Trophoblast cell (in vitro differentiated cells and primary cell): ENCODE results near the gene CDK15.

Source experiments
- DNase-seq, 2 donors: peaks; one replicate each; pipeline ENCODE4 v3.0.0-alpha.2; 2016
- H2AFZ ChIP-seq: 2 replicates; pipeline ENCODE4 v1.6.1; 2013; ENCODE audit warnings: low read length, moderate library complexity, mild to moderate bottlenecking; ENCODE audit not compliant: insufficient read depth, poor library complexity
- H2AK5ac ChIP-seq: 2 replicates; pipeline ENCODE4 v1.6.1; 2013; ENCODE audit warnings: mild to moderate bottlenecking, low read length
- H2BK120ac ChIP-seq: 2 replicates; pipeline ENCODE4 v1.6.1; 2013; ENCODE audit warnings: low read length, mild to moderate bottlenecking, moderate library complexity; ENCODE audit not compliant: insufficient read depth, poor library complexity
- H2BK12ac ChIP-seq: 2 replicates; pipeline ENCODE4 v1.6.1; 2013; ENCODE audit warnings: mild to moderate bottlenecking, low read length, moderate library complexity
- H2BK5ac ChIP-seq: 2 replicates; pipeline ENCODE4 v1.6.1; 2013; ENCODE audit warnings: low read length, low read depth, moderate library complexity, mild to moderate bottlenecking; ENCODE audit not compliant: poor library complexity
- H3K14ac ChIP-seq: 2 replicates; pipeline ENCODE4 v1.6.1; 2013; ENCODE audit warnings: mild to moderate bottlenecking, low read length
- H3K18ac ChIP-seq: 2 replicates; pipeline ENCODE4 v1.6.1; 2013; ENCODE audit warnings: mild to moderate bottlenecking, low read length
- H3K23ac ChIP-seq: 2 replicates; pipeline ENCODE4 v1.6.1; 2013; ENCODE audit warnings: low read length
- H3K27ac ChIP-seq: 2 replicates; pipeline ENCODE4 v1.5.1; 2013; ENCODE audit warnings: low read depth, mild to moderate bottlenecking, inconsistent platforms, low read length, moderate library complexity
- H3K27me3 ChIP-seq: 2 replicates; pipeline ENCODE4 v1.6.1; 2013; ENCODE audit warnings: inconsistent platforms, mild to moderate bottlenecking, low read length, moderate library complexity; ENCODE audit not compliant: insufficient read depth
- H3K36me3 ChIP-seq, 2 experiments: 1 replicate in 1 of 2; 2 replicates in 1 of 2; pipeline ENCODE4 v1.6.1; 2013; ENCODE audit warnings: low read length in 2 of 2, mild to moderate bottlenecking in 2 of 2, moderate library complexity in 1 of 2; ENCODE audit not compliant: insufficient read depth in 2 of 2, control insufficient read depth in 1 of 2
- H3K4ac ChIP-seq: 2 replicates; pipeline ENCODE4 v1.6.1; 2013; ENCODE audit warnings: low read depth, mild to moderate bottlenecking, low read length, moderate library complexity
- H3K4me1 ChIP-seq, 2 experiments: 1 replicate in 1 of 2; 2 replicates in 1 of 2; pipeline ENCODE4 v1.6.1; 2013; ENCODE audit warnings: low read length in 2 of 2, mild to moderate bottlenecking in 2 of 2, moderate library complexity in 1 of 2; ENCODE audit not compliant: insufficient read depth in 2 of 2, control insufficient read depth in 1 of 2
- H3K4me2 ChIP-seq: 2 replicates; pipeline ENCODE4 v1.6.1; 2013; ENCODE audit warnings: inconsistent platforms, mild to moderate bottlenecking, low read length, moderate library complexity
- H3K4me3 ChIP-seq: 2 replicates; pipeline ENCODE4 v1.5.1; 2013; ENCODE audit warnings: mild to moderate bottlenecking, low read depth, low read length, inconsistent platforms
- H3K79me1 ChIP-seq: one replicate; pipeline ENCODE4 v1.6.1; 2013; ENCODE audit warnings: low read length
- H3K79me2 ChIP-seq: 2 replicates; pipeline ENCODE4 v1.6.1; 2013; ENCODE audit warnings: low read length, mild to moderate bottlenecking; ENCODE audit not compliant: control insufficient read depth, insufficient read depth, poor library complexity
- H3K9ac ChIP-seq: 2 replicates; pipeline ENCODE4 v1.6.1; 2013; ENCODE audit warnings: mild to moderate bottlenecking, low read length
- H3K9me3 ChIP-seq: 2 replicates; pipeline ENCODE4 v1.6.1; 2013; ENCODE audit warnings: low read depth, mild to moderate bottlenecking, control low read depth, inconsistent platforms, low read length; ENCODE audit not compliant: insufficient read depth
- H4K12ac ChIP-seq: 2 replicates; pipeline ENCODE4 v1.6.1; 2013; ENCODE audit warnings: low read depth, mild to moderate bottlenecking, low read length, moderate library complexity
- H4K8ac ChIP-seq: 2 replicates; pipeline ENCODE4 v1.6.1; 2013; ENCODE audit warnings: low read depth, mild to moderate bottlenecking, low read length, moderate library complexity
- H4K91ac ChIP-seq: one replicate; pipeline ENCODE4 v1.6.1; 2013; ENCODE audit warnings: low read depth, mild to moderate bottlenecking, low read length, moderate library complexity
- WGBS: extraction: QIAGEN DNeasy Blood & Tissue Kit; methylation state at CpG from one replicate; pipeline ENCODE4 v1.1.7; 2013; ENCODE audit warnings: missing lambda C conversion rate; ENCODE audit not compliant: insufficient read length, insufficient coverage; ENCODE audit errors: extremely low coverage; 5-methylcytosine and 5-hydroxymethylcytosine counted together

Gene CDK15

DNA sequence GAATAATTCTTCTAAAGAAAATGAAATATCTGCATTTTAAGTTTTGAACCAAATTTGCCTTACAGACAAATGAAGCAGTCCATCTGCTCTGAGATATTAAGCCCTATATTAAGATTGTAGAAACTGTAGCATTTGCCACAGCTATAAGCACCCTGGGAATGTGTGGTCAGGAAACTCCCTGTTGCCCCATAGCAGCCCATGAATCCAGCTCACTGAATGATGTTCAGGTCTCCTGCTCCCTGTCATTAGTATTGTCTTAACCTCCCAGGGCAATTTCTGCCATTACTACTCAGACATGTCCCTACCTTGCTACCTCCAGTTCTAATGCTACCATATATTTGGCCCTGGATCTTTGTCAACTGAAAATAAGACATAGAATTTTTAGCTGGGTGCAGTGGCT is 41.1 kb downstream of the CDK15 start:
- Histone ChIP-seq H2AFZ (no peak overlapping the region), H3K4ac (no peak overlapping the region), H3K4me1 (peaks cover 0 to 6% of the 10 kb centered on the region in 2 experiments), H3K4me2 (no peak overlapping the region), H3K18ac (no peak overlapping the region), H3K23ac (no peak overlapping the region), H3K27me3 (no peaks in the 10 kb centered on the region), H4K12ac (no peak overlapping the region), H3K9ac (no peak overlapping the region), H4K91ac (no peak overlapping the region), H4K8ac (no peak overlapping the region), H3K79me2 (no peaks in the 10 kb centered on the region), H2BK120ac (no peak overlapping the region), H3K9me3 (no peaks in the 10 kb centered on the region), H3K27ac (no peak overlapping the region), H3K4me3 (no peak overlapping the region), H3K14ac (no peak overlapping the region), H3K36me3 (no peaks in the 10 kb centered on the region), H2BK5ac (no peak overlapping the region), H2AK5ac (no peak overlapping the region), H3K79me1 (no peaks in the 10 kb centered on the region), H2BK12ac (no peak overlapping the region)
- no peak for DNase-seq

DNA sequence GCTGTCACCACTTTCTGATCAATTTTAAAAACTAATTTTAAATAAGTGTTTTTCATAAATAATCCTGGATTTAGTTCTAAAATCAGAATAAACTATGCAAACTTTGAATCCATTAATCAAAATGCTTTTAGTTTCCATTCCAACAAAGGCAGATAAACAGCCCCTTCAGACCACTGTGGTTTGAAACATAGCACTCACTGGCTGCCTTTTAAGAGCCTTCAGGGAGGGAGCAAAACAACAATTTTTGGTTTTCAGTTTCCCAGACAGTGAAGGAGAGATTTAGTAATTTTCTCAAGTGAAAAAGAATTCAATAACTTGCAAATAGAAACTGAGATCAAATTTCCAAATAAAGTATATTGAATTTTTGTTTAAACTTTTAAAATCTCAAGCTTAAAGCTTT is 46.1 kb downstream of the CDK15 start:
- Histone ChIP-seq H3K79me2 (no peaks in the 10 kb centered on the region), H2BK5ac (no peak overlapping the region), H3K27ac (no peak overlapping the region), H3K14ac (no peak overlapping the region), H2BK12ac (no peak overlapping the region), H3K4me1 (peaks cover 0 to 3% of the 10 kb centered on the region in 2 experiments), H3K79me1 (no peaks in the 10 kb centered on the region), H3K4me2 (no peak overlapping the region), H2AFZ (no peak overlapping the region), H3K27me3 (no peaks in the 10 kb centered on the region), H4K12ac (no peak overlapping the region), H3K4me3 (no peak overlapping the region), H2AK5ac (no peak overlapping the region), H3K18ac (no peak overlapping the region), H3K9ac (no peak overlapping the region), H2BK120ac (no peak overlapping the region), H3K23ac (no peak overlapping the region), H4K8ac (no peak overlapping the region), H3K4ac (no peak overlapping the region), H3K9me3 (no peaks in the 10 kb centered on the region), H4K91ac (no peak overlapping the region), H3K36me3 (no peaks in the 10 kb centered on the region)
- DNase-seq: no peak

- Histone ChIP-seq H3K4me3 (no peak overlapping the region), H3K4ac (no peak overlapping the region), H3K79me2 (no peaks in the 10 kb centered on the region), H3K14ac (no peak overlapping the region), H3K79me1 (no peaks in the 10 kb centered on the region), H3K23ac (no peak overlapping the region), H4K8ac (no peak overlapping the region), H3K9me3 (no peaks in the 10 kb centered on the region), H4K12ac (no peak overlapping the region), H2AK5ac (no peak overlapping the region), H4K91ac (no peak overlapping the region), H2BK12ac (no peak overlapping the region), H3K9ac (no peak overlapping the region), H3K27ac (no peak overlapping the region), H3K4me1 (peaks cover 0 to 3% of the 10 kb centered on the region in 2 experiments), H3K27me3 (no peaks in the 10 kb centered on the region), H3K18ac (no peak overlapping the region), H2AFZ (no peak overlapping the region), H2BK5ac (no peak overlapping the region), H3K4me2 (no peak overlapping the region), H3K36me3 (no peaks in the 10 kb centered on the region), H2BK120ac (no peak overlapping the region)
- no peak for DNase-seq
- WGBS: no CpG with 5 or more reads among the region's 1 CpG
These were observed 46.6 kb downstream of the CDK15 start for GRCh38 chr2:201852878-201853415.

DNA sequence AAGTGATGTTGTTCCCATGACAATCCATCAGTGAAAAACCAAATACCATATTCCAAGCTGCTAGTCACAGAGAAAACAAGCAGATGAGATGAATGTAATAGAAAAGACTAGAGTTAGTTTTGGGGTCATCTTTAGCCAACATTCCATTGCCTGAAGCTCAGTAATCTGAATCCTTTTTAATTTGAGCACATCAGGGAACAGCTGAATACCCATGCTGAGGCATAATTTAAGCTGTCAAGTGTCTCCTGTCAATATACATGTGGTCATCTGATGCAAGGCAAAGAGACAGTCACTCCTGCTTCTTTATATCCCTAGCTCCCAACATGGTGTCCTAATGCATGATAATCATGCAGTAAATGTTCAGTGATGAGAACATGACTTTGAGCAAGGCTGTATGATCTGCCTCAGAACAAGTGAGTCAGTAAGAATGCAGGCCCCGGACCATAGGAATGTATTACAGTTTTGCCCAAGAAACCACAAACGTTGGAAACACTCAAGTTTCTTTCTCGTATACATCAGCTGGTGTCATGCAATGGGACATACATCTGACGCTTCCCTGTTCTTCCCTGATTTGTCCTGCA is 48.0 kb downstream of the CDK15 start:
- Histone ChIP-seq H3K4me2 (no peak overlapping the region), H2AK5ac (no peak overlapping the region), H3K4me3 (no peak overlapping the region), H3K79me2 (no peaks in the 10 kb centered on the region), H3K36me3 (no peaks in the 10 kb centered on the region), H3K14ac (no peak overlapping the region), H4K12ac (no peak overlapping the region), H3K4ac (no peak overlapping the region), H3K9me3 (no peaks in the 10 kb centered on the region), H3K79me1 (no peaks in the 10 kb centered on the region), H2AFZ (no peak overlapping the region), H4K91ac (no peak overlapping the region), H2BK120ac (no peak overlapping the region), H3K18ac (no peak overlapping the region), H3K23ac (no peak overlapping the region), H2BK12ac (no peak overlapping the region), H4K8ac (no peak overlapping the region), H3K9ac (no peak overlapping the region), H3K27ac (no peak overlapping the region), H3K27me3 (no peaks in the 10 kb centered on the region), H3K4me1 (peaks cover 3% of the 10 kb centered on the region in 2 experiments), H2BK5ac (no peak overlapping the region)
- WGBS: no CpG with 5 or more reads among the region's 4 CpGs
- DNase-seq: peak; percentile 59 to 61
